GM12874 (cell line): ENCODE data around the gene KIF13A.

Source experiments
- TF ChIP-seq, protein P1 (sequence below): IDR thresholded peaks from 2 replicates; pipeline ENCODE4 v1.5.1; 2011; ENCODE audit warnings: low read depth, mild to moderate bottlenecking, control low read depth, low read length, moderate library complexity; ENCODE audit not compliant: insufficient read depth

The KIF13A gene

GRCh38 chr6:17737704-17738252, 249.7 kb downstream of the KIF13A start:
- TF ChIP-seq, protein P1, sequence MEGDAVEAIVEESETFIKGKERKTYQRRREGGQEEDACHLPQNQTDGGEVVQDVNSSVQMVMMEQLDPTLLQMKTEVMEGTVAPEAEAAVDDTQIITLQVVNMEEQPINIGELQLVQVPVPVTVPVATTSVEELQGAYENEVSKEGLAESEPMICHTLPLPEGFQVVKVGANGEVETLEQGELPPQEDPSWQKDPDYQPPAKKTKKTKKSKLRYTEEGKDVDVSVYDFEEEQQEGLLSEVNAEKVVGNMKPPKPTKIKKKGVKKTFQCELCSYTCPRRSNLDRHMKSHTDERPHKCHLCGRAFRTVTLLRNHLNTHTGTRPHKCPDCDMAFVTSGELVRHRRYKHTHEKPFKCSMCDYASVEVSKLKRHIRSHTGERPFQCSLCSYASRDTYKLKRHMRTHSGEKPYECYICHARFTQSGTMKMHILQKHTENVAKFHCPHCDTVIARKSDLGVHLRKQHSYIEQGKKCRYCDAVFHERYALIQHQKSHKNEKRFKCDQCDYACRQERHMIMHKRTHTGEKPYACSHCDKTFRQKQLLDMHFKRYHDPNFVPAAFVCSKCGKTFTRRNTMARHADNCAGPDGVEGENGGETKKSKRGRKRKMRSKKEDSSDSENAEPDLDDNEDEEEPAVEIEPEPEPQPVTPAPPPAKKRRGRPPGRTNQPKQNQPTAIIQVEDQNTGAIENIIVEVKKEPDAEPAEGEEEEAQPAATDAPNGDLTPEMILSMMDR, result no peak

DNA sequence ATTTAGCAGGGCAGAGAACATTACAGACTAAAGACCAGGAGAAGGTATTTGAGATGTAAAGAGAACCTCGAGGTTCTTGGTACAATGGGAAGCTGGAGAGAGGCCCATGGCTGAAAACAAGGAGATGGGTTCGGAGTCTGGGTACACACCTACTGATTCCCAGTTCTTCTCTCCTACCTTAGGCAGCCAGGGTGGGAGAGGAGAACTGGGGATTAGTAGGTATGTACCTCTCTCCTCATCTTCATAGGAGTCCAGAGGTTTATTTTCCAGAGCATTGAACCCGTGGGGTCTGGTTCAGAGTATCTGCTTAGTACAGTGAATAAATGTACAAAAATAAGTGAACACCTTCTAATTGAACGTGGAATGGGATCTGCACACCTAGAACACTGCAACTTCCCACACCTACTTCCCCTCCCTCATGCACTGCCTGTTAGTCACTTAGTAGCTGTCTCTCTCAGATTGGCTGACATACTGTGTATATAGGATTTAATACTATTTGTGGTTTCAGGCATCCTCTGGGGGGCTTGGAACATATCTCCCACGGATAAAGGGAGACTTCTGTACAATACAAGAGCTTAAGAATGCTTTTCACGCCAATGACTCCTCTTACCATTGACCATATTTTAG, 257.2 kb downstream of the KIF13A start:
- TF ChIP-seq, protein P1, result no peak

- TF ChIP-seq, protein P1, result no peak
These were observed 258.0 kb downstream of the KIF13A start for GRCh38 chr6:17729223-17730077.

- TF ChIP-seq, protein P1, result no peak
These were observed 258.7 kb downstream of the KIF13A start for GRCh38 chr6:17728551-17729222.

DNA sequence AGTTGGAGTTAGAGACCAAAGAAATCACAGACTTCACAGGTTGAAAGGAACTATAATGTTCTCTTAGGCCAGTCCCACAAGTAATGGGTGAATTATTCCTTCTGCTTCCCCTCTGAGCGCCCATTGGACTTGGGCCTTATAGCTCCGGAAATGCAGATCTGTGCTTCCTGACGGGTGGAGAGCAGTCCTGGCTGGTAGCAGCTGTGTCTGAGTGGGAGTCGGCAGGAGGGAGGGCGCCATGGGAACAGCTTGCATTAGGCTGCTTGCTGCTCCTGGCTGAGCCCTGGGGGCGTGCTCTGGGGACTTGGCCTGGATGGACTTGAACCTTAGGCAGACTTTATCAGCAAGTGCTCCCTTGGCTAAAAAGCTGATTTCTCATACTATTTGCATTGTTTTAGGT, 262.4 kb downstream of the KIF13A start:
- TF ChIP-seq, protein P1, result no peak

DNA sequence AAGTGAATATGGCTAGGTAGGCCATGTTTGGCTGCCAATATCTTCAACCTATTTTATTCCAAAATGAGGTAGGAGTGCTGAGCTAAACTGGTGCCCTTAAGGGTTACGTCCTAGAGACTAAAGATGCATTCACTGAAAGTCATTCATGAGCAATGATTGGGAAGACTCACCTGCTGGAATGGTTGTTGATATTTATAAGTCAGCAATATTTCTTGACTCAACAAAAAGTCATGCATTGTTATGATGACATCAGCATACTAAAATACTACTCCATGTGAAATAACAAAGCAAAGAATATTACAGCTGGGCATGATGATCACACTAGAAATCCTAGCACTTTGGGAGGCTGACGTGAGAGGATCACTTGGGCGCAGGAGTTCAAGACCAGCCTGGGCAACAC, 263.1 kb downstream of the KIF13A start:
- TF ChIP-seq, protein P1, result no peak

- TF ChIP-seq, protein P1, result no peak
These were observed 265.8 kb downstream of the KIF13A start for GRCh38 chr6:17721671-17722070.
